GM12878 (cell line): ENCODE data around the gene OPRL1. TPM values are rescaled to one million over a fixed set of nuclear protein-coding genes. Genes with fewer than 3 reads are reported as not detected.

Source experiments
- ATAC-seq: fragments of 200-7000 bp; cut with Tn5 transposase; 3 replicates; pipeline ENCODE4 v1.9.1; 2020; ENCODE audit warnings: mild to moderate bottlenecking, moderate library complexity
- BruUV-seq: library from RNA; stranded (reverse); fragments of 400-500 nt; replicated peaks from 2 replicates; lab custom pipeline; 2021; lab: Mats Ljungman, UMichigan
- CTCF ChIA-PET: fragments of 300-600 bp; sonication (Branson Sonifier 250); formaldehyde crosslinking; extraction: SDS; loops from one replicate; lab custom pipeline; 2021; ENCODE audit warnings: inconsistent platforms; lab: Yijun Ruan, JAX
- POLR2A ChIA-PET: fragments of 350-600 bp; formaldehyde crosslinking; extraction: SDS; loops from one replicate; lab custom pipeline; 2021; ENCODE audit warnings: inconsistent platforms; lab: Charles Lee
- RAD21 ChIA-PET: fragments of 300-600 bp; sonication (Branson Sonifier 250); formaldehyde crosslinking; loops from one replicate; lab custom pipeline; 2023; ENCODE audit warnings: antibody characterized with exemption; ENCODE audit not compliant: unreplicated experiment; lab: Charles Lee
- SMC1A ChIA-PET: fragments of 300-600 bp; sonication (Branson Sonifier 250); formaldehyde crosslinking; loops from one replicate; lab custom pipeline; 2023; ENCODE audit not compliant: unreplicated experiment, uncharacterized antibody; lab: Charles Lee
- DNase-seq: peaks from one replicate; pipeline ENCODE4 v3.0.0-alpha.2; 2011; ENCODE audit warnings: low read depth, low spot score
- FAIRE-seq: peaks from 3 replicates; lab custom pipeline; 2011; peaks lifted over from hg19 to GRCh38; lab: Jason Lieb, UNC
- H2AFZ ChIP-seq: 2 replicates; pipeline ENCODE4 v1.6.0; 2011; ENCODE audit warnings: low read depth, low read length, control low read depth; ENCODE audit not compliant: control insufficient read depth
- H3K27ac ChIP-seq: 2 replicates; pipeline ENCODE4 v1.5.1; 2011; ENCODE audit warnings: control low read depth; ENCODE audit not compliant: control insufficient read depth, insufficient read depth
- H3K27me3 ChIP-seq, 2 experiments: replicated peaks in 1 of 2; 2 replicates each; pipeline versions ENCODE4 v1.6.0 to v1.6.1; 2011; ENCODE audit warnings: low read length in 1 of 2; ENCODE audit not compliant: control insufficient read depth in 2 of 2, insufficient read depth in 2 of 2
- H3K36me3 ChIP-seq, 2 experiments: 2 replicates each; pipeline ENCODE4 v1.5.1; 2011; ENCODE audit warnings: low read length in 1 of 2; ENCODE audit not compliant: control insufficient read depth in 2 of 2, insufficient read depth in 2 of 2
- H3K4me1 ChIP-seq: 2 replicates; pipeline ENCODE4 v1.6.1; 2011; ENCODE audit warnings: mild to moderate bottlenecking, low read length, moderate library complexity, mixed read lengths; ENCODE audit not compliant: control insufficient read depth, insufficient read depth
- H3K4me2 ChIP-seq: 2 replicates; pipeline ENCODE4 v1.6.0; 2011; ENCODE audit warnings: control low read depth; ENCODE audit not compliant: control insufficient read depth, insufficient read depth
- H3K4me3 ChIP-seq: fragments of 200-600 bp; sonication (generic); 2 replicates; pipeline ENCODE4 v1.5.1; 2016
- H3K79me2 ChIP-seq: 2 replicates; pipeline ENCODE4 v1.6.0; 2011; ENCODE audit warnings: low read length; ENCODE audit not compliant: control insufficient read depth, insufficient read depth
- H3K9ac ChIP-seq: 2 replicates; pipeline ENCODE4 v1.8.0; 2011; ENCODE audit warnings: low read length, control low read depth, mixed read lengths; ENCODE audit not compliant: control insufficient read depth, insufficient read depth
- H3K9me3 ChIP-seq: replicated peaks from 3 replicates; pipeline ENCODE4 v1.5.1; 2011; ENCODE audit warnings: mild to moderate bottlenecking, low read length; ENCODE audit not compliant: control insufficient read depth, insufficient read depth
- H4K20me1 ChIP-seq: 2 replicates; pipeline ENCODE4 v1.6.0; 2011; ENCODE audit not compliant: control insufficient read depth, insufficient read depth
- BCLAF1 ChIP-seq: fragments of 450-650 bp; IDR thresholded peaks from 2 replicates; pipeline ENCODE4 v1.6.1; 2017; ENCODE audit warnings: antibody characterized with exemption, mild to moderate bottlenecking, moderate library complexity
- BHLHE40 ChIP-seq, 2 experiments: fragments of 450-650 bp in 1 of 2; IDR thresholded peaks; 2 replicates each; pipeline ENCODE4 v1.6.1; 2011 to 2017; ENCODE audit warnings: low read depth in 2 of 2, borderline replicate concordance in 1 of 2, improper control_type of control experiment in 1 of 2, low read length in 1 of 2, mild to moderate bottlenecking in 1 of 2
- CEBPB ChIP-seq, 2 experiments: fragments of 150-350 bp in 1 of 2; IDR thresholded peaks; 2 replicates each; pipeline ENCODE4 v1.6.1; 2012 to 2014; ENCODE audit warnings: low read depth in 2 of 2, low read length in 2 of 2, borderline replicate concordance in 1 of 2, inconsistent platforms in 1 of 2
- EP300 ChIP-seq, 2 experiments: fragments of 150-350 bp in 1 of 2; IDR thresholded peaks; 2 replicates each; pipeline ENCODE4 v1.6.1; 2011 to 2012; ENCODE audit warnings: low read depth in 2 of 2, low read length in 2 of 2, borderline replicate concordance in 1 of 2, improper control_type of control experiment in 1 of 2, inconsistent platforms in 1 of 2; ENCODE audit not compliant: control insufficient read depth in 1 of 2
- FOS ChIP-seq: IDR thresholded peaks from 3 replicates; pipeline ENCODE4 v1.6.1; 2011; ENCODE audit warnings: borderline replicate concordance; ENCODE audit not compliant: insufficient read length; ENCODE audit errors: extremely low read depth
- JUNB ChIP-seq: IDR thresholded peaks from 2 replicates; pipeline ENCODE4 v1.6.1; 2016; ENCODE audit warnings: antibody characterized with exemption, mild to moderate bottlenecking
- MTA2 ChIP-seq: fragments of 450-650 bp; IDR thresholded peaks from 2 replicates; pipeline ENCODE4 v1.6.1; 2016; ENCODE audit warnings: low read depth, mild to moderate bottlenecking, moderate library complexity
- NBN ChIP-seq: fragments of 450-650 bp; IDR thresholded peaks from 2 replicates; pipeline ENCODE4 v1.6.1; 2016
- NR2C2 ChIP-seq: IDR thresholded peaks from 2 replicates; pipeline ENCODE4 v1.6.1; 2011; ENCODE audit warnings: borderline replicate concordance, low read depth; ENCODE audit not compliant: control insufficient read depth, insufficient read length
- POLR2A ChIP-seq: IDR thresholded peaks from 2 replicates; pipeline ENCODE4 v1.6.1; 2011; ENCODE audit warnings: low read depth, mild to moderate bottlenecking, low read length
- RB1 ChIP-seq: fragments of 450-650 bp; formaldehyde crosslinking; IDR thresholded peaks from 2 replicates; pipeline ENCODE4 v1.6.1; 2017; ENCODE audit warnings: mild to moderate bottlenecking, borderline replicate concordance
- SMAD5 ChIP-seq: IDR thresholded peaks from 2 replicates; pipeline ENCODE4 v1.6.1; 2016; ENCODE audit warnings: antibody characterized with exemption, low read depth
- ZBTB40 ChIP-seq: fragments of 450-650 bp; IDR thresholded peaks from 2 replicates; pipeline ENCODE4 v1.6.1; 2016; ENCODE audit warnings: mild to moderate bottlenecking, moderate library complexity, borderline replicate concordance
- WGBS: methylation state at CpG from one replicate; pipeline ENCODE4 v1.1.6; 2016; ENCODE audit warnings: low lambda C conversion rate; ENCODE audit not compliant: insufficient replicate concordance, insufficient coverage; ENCODE audit errors: missing lambda C conversion rate; 5-methylcytosine and 5-hydroxymethylcytosine counted together
- in situ Hi-C: fragments of 300-500 bp; cut with MboI; formaldehyde crosslinking; loops from 9 replicates; pipeline ENCODE4 v1.14.3; 2018; ENCODE audit warnings: mixed read lengths
- intact Hi-C: fragments of 100-400 bp; cut with micrococcal nuclease; formaldehyde crosslinking; loops from one replicate; pipeline ENCODE4 v1.14.2; 2022; ENCODE audit not compliant: unreplicated experiment
- polyA plus RNA-seq, 11 experiments: library from polyadenylated mRNA; depleted of rRNA in 4 of 11; unstranded in 6 of 11; stranded (reverse) in 5 of 11; fragments of >200 nt; fragmentation: Nextera tagmentation in 4 of 11; fragmentation: Illumina TruSeq in 1 of 11; extraction: Ambion mirVana in 4 of 11; extraction: Trizol in 1 of 11; gene quantifications; 1 replicate in 1 of 11; 2 replicates in 10 of 11; pipeline versions ENCODE4 v1.2.1 to v1.2.3, GENCODE V29; 2011 to 2016; ENCODE audit warnings: inconsistent platforms in 2 of 11, missing spikeins in 2 of 11, low read depth in 1 of 11
- total RNA-seq, 4 experiments: library from RNA; depleted of rRNA in 3 of 4; stranded (reverse); fragments of >200 nt in 3 of 4; fragmentation: Illumina TruSeq in 1 of 4; extraction: Trizol in 1 of 4; gene quantifications; 2 replicates each; pipeline versions ENCODE4 v1.2.1 to v1.2.3, GENCODE V29; 2013 to 2021

OPRL1 gene
- total and polyA plus RNA-seq, 10 of the 15 experiments (the other 5 are each of a cell fraction or from before 2014, with no cell fraction given), result 0.04 to 0.41 (median 0.24) TPM; not detected in 1

- 2% methylated on average over 7 of the region's 7 CpGs for WGBS
- H3K9me3 ChIP-seq, result no peaks in the 10 kb centered on the region
- ChIA-PET RAD21 (interaction anchor here (0.7 to 3.0 kb wide), 6 partner anchors 15 to 540 kb away, joined by 3 to 10 read pairs (median 7); partner anchors contain the start of genes PTK6, SAMD10 and TCEA2), POLR2A (interaction anchor here (0.8 to 3.5 kb wide), 7 partner anchors 13 to 97 kb away, joined by 4 to 14 read pairs (median 10); partner anchors contain the start of genes C20orf204, PRPF6 and SAMD10), SMC1A (interaction anchor here (1.0 to 2.8 kb wide), 5 partner anchors 11 to 38 kb away, joined by 3 to 10 read pairs (median 7); partner anchors contain the start of gene TCEA2), CTCF (interaction anchor here (0.6 to 3.9 kb wide), 10 partner anchors 8 to 455 kb away, joined by 3 to 22 read pairs (median 6); no protein-coding TSS in a partner anchor)
- FAIRE-seq, result peak; percentile 75
- DNase-seq, result no peak
- H3K9ac ChIP-seq, result peak overlapping the region; percentile 91
- TF ChIP-seq ZBTB40 (no peak), NBN (0 out of 2 replicates have a peak, but pooled peaks have one; percentile 2), FOS (no peak), NR2C2 (no peak), EP300 (IDR thresholded peaks at IDR 0.05; ENCODE audit: borderline replicate concordance in 1 of 2, control insufficient read depth in 1 of 2, low read depth in 2 of 2, low read length in 2 of 2) (no peak), POLR2A (0 out of 2 replicates have a peak, but pooled peaks have one; percentile 10), RB1 (no peak), BHLHE40 (IDR thresholded peaks at IDR 0.05; ENCODE audit: borderline replicate concordance in 1 of 2, low read depth in 2 of 2, low read length in 1 of 2) (no peak), JUNB (no peak), BCLAF1 (no peak), SMAD5 (no peak), CEBPB (IDR thresholded peaks at IDR 0.05; ENCODE audit: borderline replicate concordance in 1 of 2, low read depth in 2 of 2, low read length in 2 of 2) (no peak), MTA2 (no peak)
- H3K36me3 ChIP-seq, result peaks cover under 1 to 18% of the 10 kb centered on the region in 2 experiments
- peaks cover 30% of the 10 kb centered on the region for H3K79me2 ChIP-seq
- intact Hi-C loops, result no loop called here
- no peaks in the 10 kb centered on the region for H3K27me3 ChIP-seq
- H2AFZ ChIP-seq, result no peak overlapping the region
- BruUV-seq, result no TSS peak
- H3K4me2 ChIP-seq, result peak overlapping the region; percentile 97
- H3K4me3 ChIP-seq, result peak overlapping the region; percentile 83
- in situ Hi-C loops, result no loop called here
- no peaks in the 10 kb centered on the region for H4K20me1 ChIP-seq
- H3K4me1 ChIP-seq, result peaks cover 19% of the 10 kb centered on the region; the same call in 1 of the 2 replicates
- ATAC-seq, result peak; percentile 5; the same call in 2 of the 3 replicates
- H3K27ac ChIP-seq, result peak overlapping the region; percentile 85
These were observed 2.4 kb upstream of the OPRL1 start for GRCh38 chr20:64077541-64077875.
